ENCODE results near the gene SMOC2.

DNA sequence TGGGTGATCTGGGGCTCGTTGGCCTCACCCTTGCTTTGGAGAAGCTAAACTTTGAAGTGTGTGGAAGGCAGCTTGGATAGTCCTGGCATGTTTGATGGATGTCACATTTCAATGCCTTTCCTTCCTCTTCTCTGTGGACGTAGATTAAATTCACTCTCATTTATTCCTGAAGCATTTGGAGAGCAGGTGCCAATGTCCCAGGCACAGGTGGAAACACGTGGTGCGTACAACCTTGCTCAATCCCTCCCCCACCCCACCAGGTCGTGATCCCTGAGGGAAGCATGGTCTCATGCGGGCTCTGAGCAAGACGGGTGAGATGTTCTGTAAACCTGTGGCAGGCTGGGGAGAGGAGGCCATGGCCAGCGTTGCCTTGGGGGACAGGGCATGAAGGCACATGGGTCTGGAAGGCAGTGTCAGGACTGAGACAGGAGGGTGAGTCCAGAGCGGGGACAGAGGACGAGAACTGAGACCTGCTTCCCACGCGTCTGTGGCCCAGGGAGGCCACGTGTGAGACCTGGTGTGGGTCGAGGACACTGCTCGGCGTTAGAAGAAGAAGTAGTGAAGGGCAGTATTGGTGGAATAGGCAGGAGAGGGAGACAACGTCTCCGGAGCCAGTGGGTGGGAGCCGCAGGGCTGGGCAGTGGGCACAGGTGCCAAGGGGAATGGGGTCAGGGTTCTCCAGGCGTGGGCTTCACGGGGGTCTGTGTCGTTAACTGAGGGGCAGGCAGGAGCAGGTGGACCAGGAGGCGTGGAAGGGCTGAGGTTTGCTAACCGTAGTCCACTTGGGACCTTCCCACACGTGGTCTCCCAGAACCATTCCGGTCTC lies 34.4 kb downstream of the SMOC2 start:
- no peak for TF ChIP-seq ZFP41 (CRISPR knock-in tag; IDR thresholded peaks at IDR 0.05; ENCODE audit: borderline replicate concordance)
- TF ChIP-seq ZNF678 (CRISPR knock-in tag; IDR thresholded peaks at IDR 0.05), result no peak
- TF ChIP-seq MTA3 (CRISPR knock-in tag; IDR thresholded peaks at IDR 0.05), result no peak
- TF ChIP-seq, protein P1, sequence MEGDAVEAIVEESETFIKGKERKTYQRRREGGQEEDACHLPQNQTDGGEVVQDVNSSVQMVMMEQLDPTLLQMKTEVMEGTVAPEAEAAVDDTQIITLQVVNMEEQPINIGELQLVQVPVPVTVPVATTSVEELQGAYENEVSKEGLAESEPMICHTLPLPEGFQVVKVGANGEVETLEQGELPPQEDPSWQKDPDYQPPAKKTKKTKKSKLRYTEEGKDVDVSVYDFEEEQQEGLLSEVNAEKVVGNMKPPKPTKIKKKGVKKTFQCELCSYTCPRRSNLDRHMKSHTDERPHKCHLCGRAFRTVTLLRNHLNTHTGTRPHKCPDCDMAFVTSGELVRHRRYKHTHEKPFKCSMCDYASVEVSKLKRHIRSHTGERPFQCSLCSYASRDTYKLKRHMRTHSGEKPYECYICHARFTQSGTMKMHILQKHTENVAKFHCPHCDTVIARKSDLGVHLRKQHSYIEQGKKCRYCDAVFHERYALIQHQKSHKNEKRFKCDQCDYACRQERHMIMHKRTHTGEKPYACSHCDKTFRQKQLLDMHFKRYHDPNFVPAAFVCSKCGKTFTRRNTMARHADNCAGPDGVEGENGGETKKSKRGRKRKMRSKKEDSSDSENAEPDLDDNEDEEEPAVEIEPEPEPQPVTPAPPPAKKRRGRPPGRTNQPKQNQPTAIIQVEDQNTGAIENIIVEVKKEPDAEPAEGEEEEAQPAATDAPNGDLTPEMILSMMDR (CRISPR knock-in tag; IDR thresholded peaks at IDR 0.05), result no peak

Measured in HepG2 (cell line).